GM19324 (cell line): ENCODE data around the gene LDLRAD4.

ENCODE experiments used
- ATAC-seq: cut with Tn5 transposase; IDR thresholded peaks from one replicate; pipeline ENCODE4 v1.9.1; 2021; ENCODE audit warnings: mild to moderate bottlenecking, moderate library complexity; ENCODE audit not compliant: unreplicated experiment, low FRiP score

LDLRAD4 gene

GRCh38 chr18:13539050-13539449 lies 320.5 kb downstream of the LDLRAD4 start:
- ATAC-seq = no peak

- ATAC-seq = no peak
Observed at GRCh38 chr18:13539843-13540476, 321.4 kb downstream of the LDLRAD4 start.

DNA sequence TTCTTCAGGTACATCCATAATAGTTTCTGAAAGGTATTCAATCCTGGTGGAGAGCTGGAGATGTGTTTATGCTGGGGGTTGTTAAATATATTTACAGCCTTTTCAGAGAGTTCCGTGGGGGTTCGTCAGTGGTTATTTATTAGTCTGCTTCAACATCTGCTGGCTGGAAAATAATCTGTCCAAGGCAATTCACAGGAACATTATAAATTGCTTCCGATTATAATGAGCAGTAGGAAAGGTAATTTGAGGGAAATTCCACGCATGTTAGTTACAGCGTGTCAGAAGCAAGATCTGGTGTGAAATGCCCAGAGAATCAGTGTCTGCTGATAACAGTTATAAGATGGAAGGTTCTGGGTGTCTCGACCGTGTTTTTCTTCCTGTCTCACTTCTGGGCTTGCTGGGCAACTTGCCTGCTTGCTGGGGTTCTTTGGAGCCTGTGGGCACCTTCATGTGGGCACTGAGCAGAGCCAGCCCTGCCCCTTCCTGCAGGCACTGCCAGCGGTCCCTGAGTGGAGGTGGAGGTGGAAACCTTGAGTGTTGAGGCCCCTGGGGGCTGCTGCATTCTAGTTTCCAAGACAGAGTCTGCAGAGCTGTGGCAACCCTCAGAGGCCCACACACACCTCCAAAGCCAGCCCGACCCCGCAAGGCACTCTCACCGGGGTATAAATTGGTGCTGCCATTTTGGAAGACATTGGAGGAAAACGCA lies 322.1 kb downstream of the LDLRAD4 start:
- no peak for ATAC-seq

DNA sequence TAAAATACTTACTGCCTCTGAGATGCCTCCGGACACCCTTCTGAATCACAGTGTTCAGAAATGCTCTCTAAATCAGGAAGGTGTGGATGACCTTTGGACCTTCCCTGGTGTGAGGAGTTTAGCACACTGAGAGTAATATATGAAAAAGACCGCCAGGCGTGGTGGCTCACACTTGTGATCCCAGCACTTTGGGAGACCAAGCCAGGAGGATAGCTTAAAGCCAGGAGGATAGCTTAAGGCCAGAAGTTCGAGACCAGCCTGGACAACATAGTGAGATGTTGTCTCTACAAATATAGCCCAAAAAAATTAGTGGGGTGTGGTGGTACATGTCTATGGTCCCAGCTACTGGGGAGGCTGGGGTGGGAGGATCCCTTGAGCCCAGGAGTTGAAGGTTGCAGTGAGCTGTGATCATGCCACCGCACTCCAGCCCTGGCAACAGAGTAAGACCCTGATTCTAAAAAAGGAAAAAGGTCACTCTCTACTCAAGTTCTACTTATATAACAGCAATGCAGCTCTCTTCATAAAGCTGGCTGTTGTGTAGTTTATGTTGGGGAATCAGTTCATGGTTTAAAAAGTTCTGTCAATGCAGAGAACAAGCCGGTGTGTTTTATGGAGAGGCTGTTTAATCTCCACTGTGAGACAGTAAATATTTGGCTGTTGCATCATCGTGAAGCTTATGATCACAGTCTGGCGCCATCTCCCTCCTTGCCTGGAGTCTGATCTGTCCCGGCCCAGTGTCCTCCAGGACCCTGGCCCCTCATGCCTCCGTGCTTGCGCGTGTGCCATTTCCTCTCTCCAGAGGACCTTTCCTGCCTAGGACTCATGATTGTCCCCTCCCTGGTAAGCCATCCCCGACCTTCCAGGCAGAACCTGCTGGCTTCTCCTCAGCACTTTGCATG lies 323.3 kb downstream of the LDLRAD4 start:
- ATAC-seq = no peak

DNA sequence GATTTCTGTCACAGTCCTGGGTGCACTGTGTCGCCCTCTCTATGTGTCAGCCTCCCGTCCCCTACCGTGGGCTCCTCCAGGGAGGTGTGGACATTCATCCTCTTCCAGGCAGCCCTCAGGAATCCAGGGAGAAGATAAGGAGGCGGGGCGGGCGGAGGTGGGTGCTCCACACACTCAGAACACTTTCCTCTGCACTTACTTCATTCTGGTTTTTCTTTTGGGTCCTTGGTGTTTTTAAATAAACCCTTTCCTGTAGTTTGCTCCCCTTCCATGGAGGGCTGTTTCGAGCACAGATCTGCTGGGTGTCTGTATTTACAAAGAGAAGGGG lies 323.9 kb downstream of the LDLRAD4 start:
- no peak for ATAC-seq

- no peak for ATAC-seq
Observed at GRCh38 chr18:13543144-13543543, 324.6 kb downstream of the LDLRAD4 start.

DNA sequence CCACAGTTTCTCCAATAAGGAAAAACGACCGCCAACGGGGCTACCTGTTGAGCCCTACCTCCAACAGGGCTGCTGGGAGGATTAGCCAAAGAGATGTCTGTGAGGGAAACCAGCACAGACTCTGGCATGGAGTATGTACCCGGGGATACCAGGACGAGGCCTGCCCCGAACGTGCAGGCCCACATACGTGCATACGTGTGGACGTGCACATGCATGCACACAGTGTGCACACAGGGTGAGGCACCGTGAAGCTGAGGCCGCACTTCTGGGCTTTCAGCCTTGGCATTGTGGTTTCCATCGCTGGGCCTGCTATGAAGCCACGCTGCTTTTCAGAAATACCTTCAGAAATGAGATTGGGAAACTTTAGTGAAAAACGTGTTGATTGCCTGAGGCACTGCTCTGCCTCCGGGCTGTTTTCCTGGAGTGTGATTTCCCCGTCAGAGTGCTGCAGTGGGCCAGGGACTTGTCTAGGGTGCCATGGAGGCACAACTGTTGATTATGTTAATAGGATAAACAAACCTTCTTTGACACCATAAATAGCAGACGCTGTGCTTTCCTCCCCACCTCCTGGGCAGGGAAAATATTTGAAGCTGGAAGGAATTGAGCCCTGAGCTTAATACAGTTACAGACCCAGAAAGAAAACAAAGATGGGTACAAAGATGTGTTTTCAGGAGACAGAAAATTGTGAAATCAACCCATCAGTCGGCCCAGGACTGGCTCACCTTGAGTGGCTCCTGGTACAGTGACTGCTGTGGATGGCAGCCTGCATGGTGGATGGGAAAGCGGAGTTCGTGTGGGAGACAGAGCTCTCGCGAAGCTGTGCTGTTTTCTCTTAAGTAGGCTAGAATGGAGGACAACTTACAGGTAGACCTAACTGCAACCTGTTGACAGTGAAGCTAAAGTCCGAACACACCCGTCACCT lies 325.5 kb downstream of the LDLRAD4 start:
- ATAC-seq = no peak

GRCh38 chr18:13544953-13545352 lies 326.4 kb downstream of the LDLRAD4 start:
- no peak for ATAC-seq

- no peak for ATAC-seq
Observed at GRCh38 chr18:13545514-13545913, 327.0 kb downstream of the LDLRAD4 start.

- no peak for ATAC-seq
Observed at GRCh38 chr18:13545955-13546354, 327.4 kb downstream of the LDLRAD4 start.

DNA sequence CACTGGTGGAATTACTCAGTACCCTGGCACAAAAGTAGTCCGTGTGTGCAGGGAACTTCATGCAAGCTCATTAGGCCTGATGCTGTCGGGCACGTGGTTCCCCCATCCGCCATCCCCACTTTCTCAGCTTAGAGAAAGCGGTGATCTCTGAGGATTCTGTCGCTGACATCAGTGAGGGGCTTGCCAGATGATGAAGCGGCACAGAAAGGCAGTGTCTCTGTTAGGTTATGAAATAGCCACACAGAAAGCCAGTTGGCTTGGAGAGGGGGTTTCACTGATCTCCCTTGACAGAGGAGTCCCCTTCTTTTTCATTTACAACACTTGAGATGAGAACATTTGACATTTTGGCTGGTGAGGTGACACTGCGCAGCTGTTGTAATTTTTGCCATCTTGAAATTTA lies 328.1 kb downstream of the LDLRAD4 start:
- no peak for ATAC-seq

GRCh38 chr18:13547347-13547746 lies 328.8 kb downstream of the LDLRAD4 start:
- no peak for ATAC-seq

GRCh38 chr18:13548106-13548819 lies 329.7 kb downstream of the LDLRAD4 start:
- ATAC-seq = no peak

DNA sequence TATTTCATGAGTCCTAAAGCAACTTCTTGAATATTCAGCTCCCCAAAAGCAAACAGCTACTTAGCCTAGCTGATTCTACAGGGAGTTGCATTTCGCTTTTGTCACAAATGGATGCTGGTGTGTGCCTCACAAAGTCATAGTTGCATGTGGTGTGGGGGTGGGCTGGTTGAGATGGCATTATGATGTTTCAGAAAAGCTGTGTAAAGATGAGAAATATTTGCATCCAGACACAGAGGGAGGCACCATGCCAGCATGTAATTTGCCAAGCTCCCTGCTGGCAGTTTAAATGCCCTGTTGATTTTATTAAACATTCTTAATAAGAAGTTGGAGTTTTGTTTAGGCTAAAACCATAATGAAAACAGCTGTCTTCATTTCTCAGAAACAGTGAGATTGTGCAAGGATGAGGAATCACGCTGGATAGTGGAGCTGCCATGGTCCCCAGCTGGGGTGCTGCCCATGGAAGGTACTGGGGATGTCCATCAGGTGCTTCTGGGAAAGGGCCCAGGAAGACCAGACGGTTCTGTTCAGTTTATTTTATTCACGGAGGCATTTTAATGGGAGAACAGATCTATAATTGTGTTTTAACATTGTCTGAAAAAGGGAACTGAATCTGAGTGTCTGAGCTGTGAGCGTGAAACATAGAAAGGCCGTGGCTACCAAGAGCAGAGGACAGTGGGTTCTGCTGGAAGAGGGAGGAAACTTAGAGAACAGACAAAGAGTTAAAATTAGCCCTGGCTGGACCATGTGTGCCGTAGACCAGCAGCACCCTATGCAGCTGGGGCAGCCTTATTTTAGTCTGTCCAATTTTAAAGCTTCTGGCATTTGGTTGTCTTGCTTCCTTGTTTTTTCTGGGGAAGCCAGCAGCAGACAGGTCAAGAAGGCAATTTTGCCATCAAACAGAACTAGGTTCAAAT lies 330.7 kb downstream of the LDLRAD4 start:
- peak; percentile 56 for ATAC-seq

DNA sequence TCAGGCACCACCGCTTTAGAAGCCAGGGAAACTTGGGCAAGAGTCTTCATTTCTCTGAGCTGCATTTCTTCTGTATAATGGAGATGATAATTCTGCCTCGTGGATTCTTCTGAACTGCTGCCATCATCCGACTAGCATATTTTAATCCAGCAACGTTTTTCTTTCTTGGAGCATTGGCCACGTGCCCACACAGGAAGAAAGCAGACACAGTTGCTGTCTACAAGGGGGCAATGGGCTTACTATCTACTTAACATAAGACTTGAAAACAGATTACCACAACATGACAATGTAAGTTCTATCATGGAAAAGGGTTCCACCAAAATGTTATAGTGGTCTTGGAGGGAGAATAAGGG lies 331.3 kb downstream of the LDLRAD4 start:
- ATAC-seq = no peak

DNA sequence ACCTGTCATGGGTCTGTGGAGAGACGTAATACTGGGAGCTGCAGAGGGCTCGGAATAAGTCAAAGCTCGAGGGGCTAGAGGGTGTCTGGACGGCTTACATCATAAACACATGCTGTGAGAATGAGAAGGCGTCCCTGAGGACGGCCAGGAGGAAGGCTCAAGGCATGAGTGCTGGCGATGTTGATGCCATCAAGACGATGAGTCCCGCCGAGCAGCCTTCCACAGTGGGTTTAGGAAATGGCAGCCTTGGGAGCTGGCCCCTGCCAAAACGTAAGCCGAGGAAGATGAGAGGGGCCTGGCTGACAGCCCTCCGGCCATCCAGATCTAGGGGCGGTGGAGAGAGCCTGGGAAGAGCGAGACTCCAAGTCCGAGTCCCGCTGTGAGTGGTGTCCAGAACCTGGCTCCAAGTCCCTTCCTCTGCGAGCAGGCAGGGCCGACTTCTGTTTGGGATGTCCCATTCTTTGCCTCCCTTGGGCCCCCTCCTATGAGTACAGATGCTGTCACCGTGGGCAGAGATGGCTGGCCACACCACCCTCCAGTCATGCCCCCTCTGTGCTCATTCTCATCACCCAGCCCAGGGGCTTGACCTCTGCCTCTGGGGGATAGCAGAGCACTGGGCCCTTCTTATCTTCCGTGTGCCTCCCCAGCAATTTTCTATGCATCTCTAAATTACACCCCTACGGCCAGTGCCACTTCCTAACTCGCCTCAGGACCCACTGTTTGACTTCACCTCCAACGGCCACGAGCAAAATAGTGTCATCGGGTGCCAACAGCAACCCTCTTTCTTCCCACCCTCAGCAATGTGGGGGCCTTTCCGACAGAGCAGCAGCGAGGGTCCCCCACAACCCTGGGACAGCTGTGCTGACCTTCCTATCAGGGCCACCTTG lies 332.1 kb downstream of the LDLRAD4 start:
- no peak for ATAC-seq

GRCh38 chr18:13551305-13551603 lies 332.7 kb downstream of the LDLRAD4 start:
- no peak for ATAC-seq
